Measurements from ENCODE around the gene UBA7.
A peak's percentile ranks its signal among the peaks of the same experiment; 100 is the strongest.

Gene UBA7

DNA sequence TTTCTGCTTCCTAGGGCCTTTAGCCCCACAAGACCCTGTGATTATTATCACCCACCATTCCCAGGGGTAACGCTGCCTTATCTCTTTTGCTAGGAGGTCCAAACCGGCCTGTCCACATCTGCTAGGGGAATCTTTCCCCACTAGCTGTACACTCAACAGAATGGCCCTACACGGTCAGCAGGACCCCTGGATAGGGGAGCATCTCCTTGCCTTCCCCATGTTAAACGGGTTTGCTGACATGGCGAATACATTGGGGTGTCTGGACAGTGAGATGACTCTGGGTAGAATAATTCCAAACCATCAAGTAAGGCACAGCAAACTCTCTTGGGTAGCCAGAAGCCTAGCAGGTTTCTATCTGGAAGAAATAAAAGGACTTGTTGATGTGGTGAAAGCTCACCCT lies 41.9 kb upstream of the UBA7 start:
- peaks cover 10% of the 10 kb centered on the region for H3K4me1 ChIP-seq (ENCODE audit: low read length)
- H3K4me3 ChIP-seq (ENCODE audit: low read length) = peak overlapping the region; percentile 82
- no peaks in the 10 kb centered on the region for H4K20me1 ChIP-seq (ENCODE audit: insufficient read depth, low read length)
- no peak overlapping the region for H3K27ac ChIP-seq (ENCODE audit: low read length)
- peak overlapping the region; percentile 77 for H3K4me2 ChIP-seq (ENCODE audit: low read length)
- H3K36me3 ChIP-seq (replicated peaks; ENCODE audit: low read depth, low read length) = no peaks in the 10 kb centered on the region
- no peak overlapping the region for H2AFZ ChIP-seq (ENCODE audit: low read depth, low read length)
- H3K9ac ChIP-seq (ENCODE audit: low read length) = peak overlapping the region; percentile 67
- peaks cover 31% of the 10 kb centered on the region for H3K79me2 ChIP-seq (ENCODE audit: low read length)
- no peaks in the 10 kb centered on the region for H3K27me3 ChIP-seq (ENCODE audit: low read depth, low read length)
- no peaks in the 10 kb centered on the region for H3K9me3 ChIP-seq (ENCODE audit: insufficient read depth, low read length)
- no peak for TF ChIP-seq EZH2phosphoT487 (IDR thresholded peaks at IDR 0.05; ENCODE audit: low read depth)
- TF ChIP-seq, protein P1, sequence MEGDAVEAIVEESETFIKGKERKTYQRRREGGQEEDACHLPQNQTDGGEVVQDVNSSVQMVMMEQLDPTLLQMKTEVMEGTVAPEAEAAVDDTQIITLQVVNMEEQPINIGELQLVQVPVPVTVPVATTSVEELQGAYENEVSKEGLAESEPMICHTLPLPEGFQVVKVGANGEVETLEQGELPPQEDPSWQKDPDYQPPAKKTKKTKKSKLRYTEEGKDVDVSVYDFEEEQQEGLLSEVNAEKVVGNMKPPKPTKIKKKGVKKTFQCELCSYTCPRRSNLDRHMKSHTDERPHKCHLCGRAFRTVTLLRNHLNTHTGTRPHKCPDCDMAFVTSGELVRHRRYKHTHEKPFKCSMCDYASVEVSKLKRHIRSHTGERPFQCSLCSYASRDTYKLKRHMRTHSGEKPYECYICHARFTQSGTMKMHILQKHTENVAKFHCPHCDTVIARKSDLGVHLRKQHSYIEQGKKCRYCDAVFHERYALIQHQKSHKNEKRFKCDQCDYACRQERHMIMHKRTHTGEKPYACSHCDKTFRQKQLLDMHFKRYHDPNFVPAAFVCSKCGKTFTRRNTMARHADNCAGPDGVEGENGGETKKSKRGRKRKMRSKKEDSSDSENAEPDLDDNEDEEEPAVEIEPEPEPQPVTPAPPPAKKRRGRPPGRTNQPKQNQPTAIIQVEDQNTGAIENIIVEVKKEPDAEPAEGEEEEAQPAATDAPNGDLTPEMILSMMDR (IDR thresholded peaks at IDR 0.05; ENCODE audit: low read depth, low read length) = no peak

DNA sequence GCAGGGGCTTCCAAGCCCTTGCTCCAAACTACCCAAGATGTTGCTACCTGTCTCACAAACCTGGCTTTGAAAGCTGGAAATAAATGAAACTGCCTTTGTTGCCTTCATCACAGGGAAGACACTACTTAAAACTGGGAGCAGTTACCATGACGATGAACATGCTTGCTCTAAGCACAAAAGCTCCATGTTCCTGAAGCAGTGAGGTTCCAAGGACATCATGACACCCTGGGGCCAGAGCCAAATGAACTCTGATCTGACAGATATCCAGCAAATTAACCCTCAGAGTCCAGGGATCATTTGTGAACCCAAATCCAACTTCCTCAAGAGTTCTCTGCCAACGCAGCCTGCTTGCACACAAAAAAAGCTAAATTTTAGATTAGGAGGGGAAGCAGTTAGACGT lies 31.9 kb upstream of the UBA7 start:
- TF ChIP-seq EZH2phosphoT487 (IDR thresholded peaks at IDR 0.05; ENCODE audit: low read depth) = no peak
- TF ChIP-seq, protein P1 (IDR thresholded peaks at IDR 0.05; ENCODE audit: low read depth, low read length) = no peak
- Histone ChIP-seq H4K20me1 (ENCODE audit: insufficient read depth, low read length) (no peaks in the 10 kb centered on the region), H3K27ac (ENCODE audit: low read length) (no peak overlapping the region), H3K27me3 (ENCODE audit: low read depth, low read length) (no peaks in the 10 kb centered on the region), H3K9me3 (ENCODE audit: insufficient read depth, low read length) (no peaks in the 10 kb centered on the region), H3K9ac (ENCODE audit: low read length) (no peak overlapping the region), H3K4me3 (ENCODE audit: low read length) (no peak overlapping the region), H3K4me2 (ENCODE audit: low read length) (no peak overlapping the region), H3K36me3 (replicated peaks; ENCODE audit: low read depth, low read length) (peaks cover 49% of the 10 kb centered on the region), H2AFZ (ENCODE audit: low read depth, low read length) (no peak overlapping the region), H3K4me1 (ENCODE audit: low read length) (no peaks in the 10 kb centered on the region), H3K79me2 (ENCODE audit: low read length) (no peaks in the 10 kb centered on the region)

DNA sequence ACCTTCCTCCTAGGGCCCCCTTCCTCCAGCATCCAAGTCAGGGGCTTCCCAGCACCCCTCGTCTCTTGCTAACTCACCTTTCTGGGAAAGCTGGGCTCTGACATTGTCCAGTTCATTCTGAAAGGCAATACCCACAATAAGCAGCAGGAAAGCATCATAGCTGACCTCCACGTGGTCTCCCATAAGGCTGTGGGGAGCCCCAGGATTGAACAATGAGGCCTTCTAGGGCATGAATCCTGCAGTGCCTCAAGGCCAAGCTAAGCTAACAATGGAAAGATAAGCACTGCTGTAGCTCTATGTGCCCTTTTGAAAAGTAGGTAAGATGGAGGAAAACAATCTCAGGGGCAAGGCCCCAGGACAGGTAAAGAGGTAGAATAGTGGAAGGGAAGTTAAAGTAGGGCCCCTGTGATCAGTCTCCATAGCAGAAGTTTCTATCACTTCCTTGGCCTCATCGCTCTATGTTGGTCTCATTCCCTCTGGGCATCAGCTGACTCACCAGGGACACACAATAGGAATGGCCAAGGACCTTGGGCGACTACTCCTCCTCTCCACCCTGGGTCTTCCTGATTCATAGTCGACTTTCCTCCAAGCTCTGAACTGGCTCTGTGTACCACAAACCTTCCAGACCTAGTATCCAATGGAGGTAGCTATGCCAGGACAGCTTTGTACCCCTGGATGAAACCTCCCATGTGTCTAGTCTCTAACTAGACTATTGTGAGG lies 30.9 kb upstream of the UBA7 start:
- Histone ChIP-seq H3K27ac (ENCODE audit: low read length) (no peak overlapping the region), H3K9ac (ENCODE audit: low read length) (no peak overlapping the region), H4K20me1 (ENCODE audit: insufficient read depth, low read length) (no peaks in the 10 kb centered on the region), H3K4me2 (ENCODE audit: low read length) (no peak overlapping the region), H3K9me3 (ENCODE audit: insufficient read depth, low read length) (no peaks in the 10 kb centered on the region), H3K79me2 (ENCODE audit: low read length) (no peaks in the 10 kb centered on the region), H3K27me3 (ENCODE audit: low read depth, low read length) (no peaks in the 10 kb centered on the region), H3K36me3 (replicated peaks; ENCODE audit: low read depth, low read length) (peaks cover 51% of the 10 kb centered on the region), H3K4me3 (ENCODE audit: low read length) (no peak overlapping the region), H2AFZ (ENCODE audit: low read depth, low read length) (no peak overlapping the region), H3K4me1 (ENCODE audit: low read length) (no peaks in the 10 kb centered on the region)
- no peak for TF ChIP-seq EZH2phosphoT487 (IDR thresholded peaks at IDR 0.05; ENCODE audit: low read depth)
- TF ChIP-seq, protein P1 (IDR thresholded peaks at IDR 0.05; ENCODE audit: low read depth, low read length) = no peak

DNA sequence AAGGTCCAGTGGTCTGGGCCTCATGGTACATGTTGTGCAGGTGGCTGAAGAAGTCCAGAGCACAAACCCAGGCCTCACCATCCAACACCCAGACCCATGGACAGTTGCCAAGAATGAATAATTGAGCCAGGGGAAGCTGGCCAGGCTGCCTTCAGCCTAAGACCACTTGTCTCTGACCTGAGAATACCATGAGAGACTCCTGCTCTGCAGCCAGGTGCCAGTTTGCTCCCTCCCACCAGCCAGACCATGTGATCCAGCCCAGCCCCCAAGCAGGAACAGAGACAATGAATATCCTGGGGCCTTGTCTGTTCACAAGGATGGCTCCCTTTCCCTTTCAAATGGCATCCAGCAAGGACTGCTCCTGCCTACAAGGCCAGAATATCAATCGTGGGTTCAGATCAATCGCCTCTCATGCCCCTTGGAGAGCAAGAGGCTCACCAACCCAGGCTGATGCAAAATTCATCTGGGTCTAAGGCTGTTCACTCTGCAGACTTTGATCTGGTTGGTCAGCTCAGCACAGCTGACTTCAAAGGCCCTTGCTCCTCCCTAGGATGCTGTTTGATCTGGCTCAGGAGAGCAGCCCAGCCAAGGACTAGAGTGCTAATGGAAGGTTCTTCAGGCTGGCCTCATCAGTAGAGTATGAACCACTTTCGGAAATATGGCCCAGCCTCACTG lies 29.2 kb upstream of the UBA7 start:
- Histone ChIP-seq H3K4me2 (ENCODE audit: low read length) (no peak overlapping the region), H3K79me2 (ENCODE audit: low read length) (no peaks in the 10 kb centered on the region), H2AFZ (ENCODE audit: low read depth, low read length) (no peak overlapping the region), H4K20me1 (ENCODE audit: insufficient read depth, low read length) (no peaks in the 10 kb centered on the region), H3K4me1 (ENCODE audit: low read length) (no peaks in the 10 kb centered on the region), H3K4me3 (ENCODE audit: low read length) (no peak overlapping the region), H3K9me3 (ENCODE audit: insufficient read depth, low read length) (no peaks in the 10 kb centered on the region), H3K36me3 (replicated peaks; ENCODE audit: low read depth, low read length) (peaks cover 54% of the 10 kb centered on the region), H3K27ac (ENCODE audit: low read length) (no peak overlapping the region), H3K27me3 (ENCODE audit: low read depth, low read length) (no peaks in the 10 kb centered on the region), H3K9ac (ENCODE audit: low read length) (no peak overlapping the region)
- TF ChIP-seq, protein P1 (IDR thresholded peaks at IDR 0.05; ENCODE audit: low read depth, low read length) = no peak
- no peak for TF ChIP-seq EZH2phosphoT487 (IDR thresholded peaks at IDR 0.05; ENCODE audit: low read depth)
